B cell (primary cell): ENCODE data around the gene POMT1. TPM values are rescaled to one million over a fixed set of nuclear protein-coding genes. Genes with fewer than 3 reads are reported as not detected.

Source experiments
- ATAC-seq: fragments of 200-7000 bp; cut with Tn5 transposase; one replicate; pipeline ENCODE4 v1.10.0; 2021; ENCODE audit warnings: low read depth, mild to moderate bottlenecking, moderate number of reproducible peaks, moderate library complexity
- CTCF ChIA-PET: fragments of 350-600 bp; sonication (Branson Sonifier 250); formaldehyde crosslinking; loops from one replicate; lab custom pipeline; 2021; ENCODE audit warnings: antibody characterized with exemption, inconsistent platforms; lab: Charles Lee
- POLR2A ChIA-PET: fragments of 350-600 bp; sonication (Branson Sonifier 250); formaldehyde crosslinking; loops from one replicate; lab custom pipeline; 2021; ENCODE audit warnings: antibody characterized with exemption; lab: Charles Lee
- DNase-seq: peaks from one replicate; pipeline ENCODE4 v3.0.0; 2013
- H2AFZ ChIP-seq: 2 replicates; pipeline ENCODE4 v1.6.1; 2012; ENCODE audit warnings: mild to moderate bottlenecking, low read depth, low read length; ENCODE audit not compliant: insufficient read depth, poor library complexity, severe bottlenecking
- H3K27ac ChIP-seq, 2 donors: 1 replicate in 1 of 2; 2 replicates in 1 of 2; pipeline ENCODE4 v1.5.1; 2012 to 2013; ENCODE audit warnings: low read length in 2 of 2, mild to moderate bottlenecking in 2 of 2, moderate library complexity in 1 of 2
- H3K27me3 ChIP-seq, 4 experiments: fragments of 200-600 bp in 1 of 4; sonication (generic) in 1 of 4; replicated peaks in 1 of 4; 1 replicate in 2 of 4; 2 replicates in 2 of 4; pipeline versions ENCODE4 v1.6.1 to v1.7.0; 2013 to 2016; ENCODE audit warnings: low read length in 3 of 4, mild to moderate bottlenecking in 2 of 4, mixed read lengths in 1 of 4, moderate library complexity in 1 of 4; ENCODE audit not compliant: insufficient read depth in 4 of 4, control insufficient read depth in 3 of 4; ENCODE audit errors: control extremely low read depth in 1 of 4
- H3K36me3 ChIP-seq, 2 experiments: replicated peaks in 1 of 2; 1 replicate in 1 of 2; 2 replicates in 1 of 2; pipeline versions ENCODE4 v1.6.1 to v1.7.1; 2013; ENCODE audit warnings: low read length in 1 of 2; ENCODE audit not compliant: insufficient read depth in 2 of 2, control insufficient read depth in 1 of 2; ENCODE audit errors: control extremely low read depth in 1 of 2, extremely low read depth in 1 of 2
- H3K4me1 ChIP-seq, 2 donors: fragments of 200-600 bp in 1 of 2; sonication (generic) in 1 of 2; 1 replicate in 1 of 2; 2 replicates in 1 of 2; pipeline versions ENCODE4 v1.5.1 to v1.6.1; 2013 to 2017; ENCODE audit warnings: low read length in 2 of 2; ENCODE audit not compliant: control insufficient read depth in 2 of 2, insufficient read depth in 2 of 2
- H3K4me2 ChIP-seq: replicated peaks from 2 replicates; pipeline ENCODE3; 2012; ENCODE audit warnings: mild to moderate bottlenecking, low read depth, low read length; ENCODE audit not compliant: poor library complexity, severe bottlenecking
- H3K4me3 ChIP-seq, 5 experiments: fragments of 200-600 bp in 1 of 5; sonication (generic) in 1 of 5; 1 replicate in 3 of 5; 2 replicates in 2 of 5; pipeline versions ENCODE4 v1.5.1 to v1.7.0; 2011 to 2016; ENCODE audit warnings: low read length in 4 of 5, mild to moderate bottlenecking in 4 of 5, low read depth in 2 of 5, control low read depth in 1 of 5, moderate library complexity in 1 of 5; ENCODE audit not compliant: insufficient read depth in 1 of 5; ENCODE audit errors: control extremely low read depth in 1 of 5, extremely low read depth in 1 of 5
- H3K79me2 ChIP-seq: fragments of 200-600 bp; sonication (generic); one replicate; pipeline ENCODE4 v1.6.0; 2016; ENCODE audit warnings: low read length; ENCODE audit not compliant: control insufficient read depth, insufficient read depth
- H3K9ac ChIP-seq: fragments of 200-600 bp; sonication (generic); 2 replicates; pipeline ENCODE4 v1.6.1; 2017; ENCODE audit warnings: mild to moderate bottlenecking, low read length, moderate library complexity
- H3K9me3 ChIP-seq, 3 donors: one replicate each; pipeline versions ENCODE4 v1.6.1 to v1.7.1; 2013; ENCODE audit warnings: low read length in 2 of 3; ENCODE audit not compliant: control insufficient read depth in 2 of 3, insufficient read depth in 1 of 3; ENCODE audit errors: control extremely low read depth in 1 of 3
- H4K20me1 ChIP-seq: 2 replicates; pipeline ENCODE4 v1.6.0; 2012; ENCODE audit warnings: mild to moderate bottlenecking, low read length; ENCODE audit not compliant: insufficient read depth, control insufficient read depth, poor library complexity, severe bottlenecking
- H3K27ac Mint-ChIP-seq: one replicate; pipeline ENCODE4 v1.8.0; 2021; ENCODE audit warnings: mixed read lengths
- H3K27me3 Mint-ChIP-seq: one replicate; pipeline ENCODE4 v1.8.0; 2021; ENCODE audit warnings: mixed read lengths
- H3K4me1 Mint-ChIP-seq: one replicate; pipeline ENCODE4 v1.8.0; 2021; ENCODE audit warnings: mixed read lengths
- H3K4me3 Mint-ChIP-seq: one replicate; pipeline ENCODE4 v1.8.0; 2021; ENCODE audit warnings: mixed read lengths
- H3K9me3 Mint-ChIP-seq: one replicate; pipeline ENCODE4 v1.8.0; 2022; ENCODE audit warnings: mixed read lengths; ENCODE audit not compliant: insufficient read depth
- CTCF ChIP-seq: fragments of 200-600 bp; IDR thresholded peaks from one replicate; pipeline ENCODE4 v1.8.0; 2022; ENCODE audit warnings: antibody characterized with exemption, mild to moderate bottlenecking
- EZH2 ChIP-seq: IDR thresholded peaks from 2 replicates; pipeline ENCODE4 v1.6.1; 2012; ENCODE audit warnings: borderline replicate concordance, low read depth, mild to moderate bottlenecking, moderate library complexity, low read length; ENCODE audit not compliant: insufficient read depth, poor library complexity, severe bottlenecking
- WGBS: methylation state at CpG from one replicate; pipeline ENCODE4 v1.1.5; 2013; ENCODE audit warnings: missing lambda C conversion rate; ENCODE audit not compliant: insufficient coverage; 5-methylcytosine and 5-hydroxymethylcytosine counted together
- intact Hi-C: fragments of 100-400 bp; cut with micrococcal nuclease; formaldehyde crosslinking; loops from one replicate; pipeline ENCODE4 v1.10.0; 2022
- polyA plus RNA-seq: library from polyadenylated mRNA; depleted of rRNA; stranded (reverse); fragments of >200 nt; gene quantifications from 2 replicates; pipeline ENCODE4 v1.2.3, GENCODE V29; 2012
- total RNA-seq, 2 donors: library from RNA; stranded (reverse); fragments of 120-200 nt in 1 of 2; gene quantifications; 1 replicate in 1 of 2; 2 replicates in 1 of 2; pipeline versions ENCODE4 v1.2.3 to v1.2.4, GENCODE V29; 2013 to 2022

Gene POMT1
- total and polyA plus RNA-seq, 2 donors (not counting 1 experiment from before 2014, with no cell fraction given) = 41.9 to 42.0 TPM

GRCh38 chr9:131495785-131496184, 6.9 kb upstream of the POMT1 start:
- 96% methylated on average over 20 of the region's 22 CpGs for WGBS

More at GRCh38 chr9:131495785-131496184, 6.9 kb upstream of the POMT1 start:
- POLR2A ChIA-PET = interaction anchor here (0.7 kb wide), 1 partner anchor 167 kb away, joined by 3 read pairs; no protein-coding TSS in a partner anchor
- Histone ChIP-seq H3K79me2 (peaks cover 19% of the 10 kb centered on the region), H3K4me2 (no peak overlapping the region), H3K9me3 (no peaks in the 10 kb centered on the region), H2AFZ (no peak overlapping the region), H3K9ac (no peak overlapping the region), H3K27ac (no peak overlapping the region), H3K27me3 (no peaks in the 10 kb centered on the region), H3K4me3 (no peak overlapping the region), H3K36me3 (peaks cover 11 to 85% of the 10 kb centered on the region in 2 experiments), H3K4me1 (no peaks in the 10 kb centered on the region), H4K20me1 (peaks cover 79% of the 10 kb centered on the region)
- DNase-seq (no peak), ATAC-seq (no peak)
- Mint-ChIP-seq H3K27me3 (no peaks in the 10 kb centered on the region), H3K4me1 (no peaks in the 10 kb centered on the region), H3K9me3 (no peaks in the 10 kb centered on the region), H3K27ac (no peak overlapping the region), H3K4me3 (no peak overlapping the region)
- CTCF ChIA-PET = no interaction called here
- TF ChIP-seq EZH2 = no peak
- TF ChIP-seq CTCF = no peak
- intact Hi-C loops = no loop called here
